GM23248 (cell line): ENCODE results near the gene PTER.

Source experiments
- EZH2 ChIP-seq: fragments of 200-600 bp; sonication (generic); IDR thresholded peaks from 2 replicates; pipeline ENCODE4 v1.6.1; 2018; ENCODE audit warnings: antibody characterized with exemption, mild to moderate bottlenecking; ENCODE audit not compliant: insufficient read depth, poor library complexity, severe bottlenecking
- EZH2phosphoT487 ChIP-seq: fragments of 200-600 bp; sonication (generic); IDR thresholded peaks from 2 replicates; pipeline ENCODE4 v1.6.1; 2018; ENCODE audit warnings: antibody characterized with exemption, moderate library complexity, mild to moderate bottlenecking, low read depth; ENCODE audit not compliant: insufficient read depth

DNA sequence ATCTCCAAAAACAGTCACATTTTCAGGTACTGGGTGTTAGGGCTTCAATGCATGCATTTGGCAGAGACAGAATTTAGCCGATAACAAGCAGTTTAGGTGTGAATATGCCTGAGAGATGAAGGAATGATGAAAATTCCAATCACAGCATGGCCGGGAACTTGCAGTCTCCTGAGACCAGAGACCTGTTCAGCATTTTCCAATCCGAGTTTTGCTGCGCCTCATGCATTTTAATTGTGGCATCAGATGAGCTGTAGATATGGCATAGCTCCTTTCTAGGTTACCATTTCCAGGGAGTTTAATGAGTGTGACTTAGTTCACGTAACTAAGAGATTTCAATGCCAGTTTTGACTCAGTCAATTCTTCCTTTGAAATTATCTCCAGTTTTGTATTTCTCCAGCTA, 99.3 kb downstream of the PTER start:
- TF ChIP-seq EZH2 (no peak), EZH2phosphoT487 (no peak)
